Activated naive CD8-positive, alpha-beta T cell treated with anti-CD3 and anti-CD28 coated beads for 36 hours (primary cell): Measurements from ENCODE around the gene CA12. TPM values are rescaled to one million over a fixed set of nuclear protein-coding genes. Genes with fewer than 3 reads are reported as not detected.
"Not testable (repeated sequence)": the region's sequence is repeated elsewhere in the genome, so short reads cannot be mapped to it uniquely, and the experiment has no call there.

Source experiments
- DNase-seq: peaks from one replicate; pipeline ENCODE4 v3.0.0; 2021
- H3K27ac Mint-ChIP-seq: one replicate; pipeline ENCODE4 v1.8.0; 2022; ENCODE audit warnings: mild to moderate bottlenecking, moderate library complexity, mixed read lengths
- H3K27me3 Mint-ChIP-seq: one replicate; pipeline ENCODE4 v1.8.0; 2022; ENCODE audit warnings: mild to moderate bottlenecking, mixed read lengths
- H3K36me3 Mint-ChIP-seq: one replicate; pipeline ENCODE4 v1.8.0; 2021; ENCODE audit warnings: mild to moderate bottlenecking, mixed read lengths
- H3K4me1 Mint-ChIP-seq: one replicate; pipeline ENCODE4 v1.8.0; 2021; ENCODE audit warnings: mixed read lengths
- H3K4me3 Mint-ChIP-seq: one replicate; pipeline ENCODE4 v1.8.0; 2022; ENCODE audit warnings: mild to moderate bottlenecking, moderate library complexity, mixed read lengths
- H3K9me3 Mint-ChIP-seq: one replicate; pipeline ENCODE4 v1.8.0; 2022; ENCODE audit warnings: mixed read lengths
- total RNA-seq, 2 experiments: library from RNA; stranded (reverse); gene quantifications; one replicate each; pipeline ENCODE4 v1.2.3, GENCODE V29; 2021

Gene CA12
- total RNA-seq = under 1 TPM in 1 of 2 experiments, not detected in 1; 0.39 TPM

GRCh38 chr15:63381301-63382204 lies at the start of gene CA12:
Gene CA12, minus strand, starts transcription at chr15:63381846. Its CDS starts 126 bp downstream, at chr15:63381720.
- peaks cover 71% of the 10 kb centered on the region for H3K27me3 Mint-ChIP-seq
- DNase-seq = peak; percentile 43
- peak within 1 kb of the TSS; percentile 70 for H3K4me3 Mint-ChIP-seq
- H3K9me3 Mint-ChIP-seq = no peaks in the 10 kb centered on the region
- no peaks in the 10 kb centered on the region for H3K36me3 Mint-ChIP-seq
- H3K4me1 Mint-ChIP-seq = peaks cover 17% of the 10 kb centered on the region
- H3K27ac Mint-ChIP-seq = no peak within 1 kb of the TSS

- Mint-ChIP-seq H3K9me3 (peaks cover 2% of the 10 kb centered on the region), H3K27me3 (no peaks in the 10 kb centered on the region), H3K4me3 (no peak overlapping the region), H3K4me1 (peaks cover 1% of the 10 kb centered on the region), H3K27ac (no peak overlapping the region), H3K36me3 (peaks cover 2% of the 10 kb centered on the region)
- no peak for DNase-seq
Measured at GRCh38 chr15:63430766-63431451, 49.3 kb upstream of the CA12 start.

- H3K9me3 Mint-ChIP-seq = peaks cover 2% of the 10 kb centered on the region
- no peak for DNase-seq
- no peak overlapping the region for H3K27ac Mint-ChIP-seq
- H3K27me3 Mint-ChIP-seq = no peaks in the 10 kb centered on the region
- H3K4me3 Mint-ChIP-seq = no peak overlapping the region
- no peaks in the 10 kb centered on the region for H3K4me1 Mint-ChIP-seq
- peaks cover 2% of the 10 kb centered on the region for H3K36me3 Mint-ChIP-seq
Measured at GRCh38 chr15:63426552-63426951, 44.9 kb upstream of the CA12 start.

GRCh38 chr15:63425426-63425985 lies 43.9 kb upstream of the CA12 start:
- H3K4me1 Mint-ChIP-seq = peaks cover 1% of the 10 kb centered on the region
- H3K27me3 Mint-ChIP-seq = no peaks in the 10 kb centered on the region
- peaks cover 2% of the 10 kb centered on the region for H3K9me3 Mint-ChIP-seq
- H3K4me3 Mint-ChIP-seq = no peak overlapping the region
- no peak overlapping the region for H3K27ac Mint-ChIP-seq
- peaks cover 2% of the 10 kb centered on the region for H3K36me3 Mint-ChIP-seq
- no peak for DNase-seq

- Mint-ChIP-seq H3K9me3 (peaks cover 2% of the 10 kb centered on the region), H3K27me3 (no peaks in the 10 kb centered on the region), H3K36me3 (peaks cover 2% of the 10 kb centered on the region), H3K4me3 (no peak overlapping the region), H3K27ac (no peak overlapping the region), H3K4me1 (peaks cover 4% of the 10 kb centered on the region)
- DNase-seq = no peak
Measured at GRCh38 chr15:63422891-63423590, 41.4 kb upstream of the CA12 start.

- no peaks in the 10 kb centered on the region for H3K9me3 Mint-ChIP-seq
- DNase-seq = no peak
- H3K36me3 Mint-ChIP-seq = no peaks in the 10 kb centered on the region
- no peak overlapping the region for H3K27ac Mint-ChIP-seq
- H3K27me3 Mint-ChIP-seq = no peaks in the 10 kb centered on the region
- H3K4me3 Mint-ChIP-seq = no peak overlapping the region
- H3K4me1 Mint-ChIP-seq = peaks cover 4% of the 10 kb centered on the region
Measured at GRCh38 chr15:63421433-63421832, 39.8 kb upstream of the CA12 start.

GRCh38 chr15:63420333-63420747 lies 38.7 kb upstream of the CA12 start:
- H3K4me3 Mint-ChIP-seq = no peak overlapping the region
- H3K27me3 Mint-ChIP-seq = no peaks in the 10 kb centered on the region
- H3K36me3 Mint-ChIP-seq = no peaks in the 10 kb centered on the region
- H3K9me3 Mint-ChIP-seq = no peaks in the 10 kb centered on the region
- no peak for DNase-seq
- H3K4me1 Mint-ChIP-seq = peaks cover 4% of the 10 kb centered on the region
- no peak overlapping the region for H3K27ac Mint-ChIP-seq

GRCh38 chr15:63418811-63419210 lies 37.2 kb upstream of the CA12 start:
- peaks cover 8% of the 10 kb centered on the region for H3K4me1 Mint-ChIP-seq
- no peak overlapping the region for H3K4me3 Mint-ChIP-seq
- H3K27ac Mint-ChIP-seq = no peak overlapping the region
- DNase-seq = no peak
- no peaks in the 10 kb centered on the region for H3K27me3 Mint-ChIP-seq
- H3K9me3 Mint-ChIP-seq = no peaks in the 10 kb centered on the region
- no peaks in the 10 kb centered on the region for H3K36me3 Mint-ChIP-seq

GRCh38 chr15:63417721-63418120 lies 36.1 kb upstream of the CA12 start:
- Mint-ChIP-seq H3K27ac (no peak overlapping the region), H3K9me3 (no peaks in the 10 kb centered on the region), H3K36me3 (no peaks in the 10 kb centered on the region), H3K4me3 (no peak overlapping the region), H3K4me1 (peaks cover 8% of the 10 kb centered on the region), H3K27me3 (no peaks in the 10 kb centered on the region)
- no peak for DNase-seq

- H3K27me3 Mint-ChIP-seq, H3K27ac Mint-ChIP-seq, H3K36me3 Mint-ChIP-seq, DNase-seq, H3K4me3 Mint-ChIP-seq, H3K4me1 Mint-ChIP-seq, H3K9me3 Mint-ChIP-seq: not testable (repeated sequence)
Measured at GRCh38 chr15:63417274-63417673, 35.6 kb upstream of the CA12 start.

- peaks cover 5% of the 10 kb centered on the region for H3K4me1 Mint-ChIP-seq
- no peak overlapping the region for H3K27ac Mint-ChIP-seq
- no peaks in the 10 kb centered on the region for H3K36me3 Mint-ChIP-seq
- no peaks in the 10 kb centered on the region for H3K27me3 Mint-ChIP-seq
- no peak overlapping the region for H3K4me3 Mint-ChIP-seq
- no peak for DNase-seq
- H3K9me3 Mint-ChIP-seq = no peaks in the 10 kb centered on the region
Measured at GRCh38 chr15:63414474-63415120, 33.0 kb upstream of the CA12 start.

- H3K27ac Mint-ChIP-seq = no peak overlapping the region
- H3K4me3 Mint-ChIP-seq = no peak overlapping the region
- no peaks in the 10 kb centered on the region for H3K36me3 Mint-ChIP-seq
- no peaks in the 10 kb centered on the region for H3K9me3 Mint-ChIP-seq
- H3K4me1 Mint-ChIP-seq = peaks cover 5% of the 10 kb centered on the region
- DNase-seq = no peak
- H3K27me3 Mint-ChIP-seq = no peaks in the 10 kb centered on the region
Measured at GRCh38 chr15:63412551-63412950, 30.9 kb upstream of the CA12 start.

GRCh38 chr15:63411866-63412265 lies 30.2 kb upstream of the CA12 start:
- no peaks in the 10 kb centered on the region for H3K27me3 Mint-ChIP-seq
- peaks cover 5% of the 10 kb centered on the region for H3K4me1 Mint-ChIP-seq
- no peak for DNase-seq
- no peaks in the 10 kb centered on the region for H3K36me3 Mint-ChIP-seq
- no peaks in the 10 kb centered on the region for H3K9me3 Mint-ChIP-seq
- H3K4me3 Mint-ChIP-seq = no peak overlapping the region
- H3K27ac Mint-ChIP-seq = no peak overlapping the region

GRCh38 chr15:63409179-63409578 lies 27.5 kb upstream of the CA12 start:
- Mint-ChIP-seq H3K27me3 (no peaks in the 10 kb centered on the region), H3K9me3 (no peaks in the 10 kb centered on the region), H3K27ac (no peak overlapping the region), H3K4me3 (no peak overlapping the region), H3K4me1 (peaks cover 7% of the 10 kb centered on the region), H3K36me3 (no peaks in the 10 kb centered on the region)
- no peak for DNase-seq
